Thoracic aorta (tissue), 2 donors: ENCODE results near the gene FAT1. TPM values are rescaled to one million over a fixed set of nuclear protein-coding genes. Genes with fewer than 3 reads are reported as not detected.

ENCODE experiments used
- ATAC-seq: fragments of 150-250 bp; one replicate; pipeline ENCODE4 v1.8.0; 2017; ENCODE audit warnings: low read depth; ENCODE audit not compliant: insufficient number of reproducible peaks, low FRiP score
- DNase-seq: peaks from one replicate; pipeline ENCODE4 v3.0.0-alpha.2; 2020; ENCODE audit warnings: low spot score
- H3K27ac ChIP-seq, 2 donors: fragments of 200-600 bp; sonication (generic); 1 replicate in 1 of 2; 2 replicates in 1 of 2; pipeline ENCODE4 v1.5.1; 2016; ENCODE audit warnings: mild to moderate bottlenecking in 2 of 2, moderate library complexity in 2 of 2
- H3K27me3 ChIP-seq: fragments of 200-600 bp; sonication (generic); replicated peaks from 2 replicates; pipeline ENCODE4 v1.6.0; 2016; ENCODE audit warnings: mild to moderate bottlenecking; ENCODE audit not compliant: insufficient read depth
- H3K36me3 ChIP-seq: fragments of 200-600 bp; sonication (generic); one replicate; pipeline ENCODE4 v1.5.1; 2016
- H3K4me1 ChIP-seq, 2 donors: fragments of 200-600 bp; sonication (generic); 1 replicate in 1 of 2; 2 replicates in 1 of 2; pipeline versions ENCODE4 v1.5.1 to v1.6.0; 2016; ENCODE audit warnings: low read depth in 2 of 2, mild to moderate bottlenecking in 1 of 2; ENCODE audit not compliant: control insufficient read depth in 1 of 2
- H3K4me3 ChIP-seq: fragments of 200-600 bp; sonication (generic); 2 replicates; pipeline ENCODE4 v1.5.1; 2016; ENCODE audit warnings: mild to moderate bottlenecking
- H3K9me3 ChIP-seq: fragments of 200-600 bp; sonication (generic); 2 replicates; pipeline ENCODE4 v1.5.1; 2016
- total RNA-seq, 2 donors: library from RNA; depleted of rRNA; stranded (reverse); fragments of >200 nt; gene quantifications; one replicate each; pipeline versions ENCODE4 v1.1.0 to v1.2.3, GENCODE V29; 2016
- TF ChIP-seq, protein P1 (sequence below): fragments of 200-600 bp; sonication (generic); IDR thresholded peaks from one replicate; pipeline ENCODE4 v1.5.1; 2019; ENCODE audit warnings: antibody characterized with exemption

Gene FAT1
- total RNA-seq, 2 donors from 2014 or later = 106 to 117 TPM

DNA sequence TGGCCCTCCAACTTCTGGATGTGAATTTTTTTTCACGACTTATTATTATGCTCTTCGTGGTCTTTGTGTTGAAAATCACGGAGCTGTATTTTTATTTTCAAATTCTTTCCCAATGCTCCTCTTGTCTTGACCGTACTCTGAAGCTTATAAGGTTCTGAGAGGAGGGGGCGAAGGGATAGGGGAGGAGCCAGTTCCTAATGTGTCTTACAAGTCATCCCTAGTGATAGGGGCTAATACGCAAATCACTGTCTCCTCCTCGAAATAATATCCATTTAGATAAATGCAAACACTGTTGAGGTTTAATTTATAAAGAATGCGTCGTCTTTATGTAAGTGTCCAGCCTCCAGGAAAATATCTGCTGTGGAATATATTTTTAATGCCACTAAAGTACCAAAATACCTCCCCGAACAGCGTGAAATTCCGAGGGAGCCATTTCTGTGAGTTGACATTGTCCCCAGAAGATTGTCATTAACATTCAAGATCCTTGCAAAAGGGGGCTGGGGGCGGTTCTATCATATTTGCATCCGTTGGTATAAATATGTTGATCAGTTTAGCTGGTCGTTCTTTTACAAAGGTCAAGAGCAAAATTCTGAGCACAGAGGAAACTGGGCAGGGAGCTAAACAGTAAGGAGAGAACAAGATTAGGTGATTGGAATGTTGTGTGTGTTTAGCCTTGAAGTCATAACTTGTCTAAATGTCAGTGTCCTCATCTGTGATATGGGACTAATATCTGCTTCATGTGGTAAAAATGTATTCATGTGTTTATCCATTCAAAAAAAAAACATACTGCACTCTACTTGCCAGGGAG lies 3.7 kb upstream of the FAT1 start:
- Histone ChIP-seq H3K27ac (peak overlapping the region; percentile 91 to 95), H3K9me3 (no peaks in the 10 kb centered on the region), H3K4me1 (peaks cover 3 to 14% of the 10 kb centered on the region in 2 donors), H3K36me3 (no peaks in the 10 kb centered on the region), H3K4me3 (peak overlapping the region; percentile 80), H3K27me3 (no peaks in the 10 kb centered on the region)
- ATAC-seq = no peak
- DNase-seq = no peak
- TF ChIP-seq, protein P1, sequence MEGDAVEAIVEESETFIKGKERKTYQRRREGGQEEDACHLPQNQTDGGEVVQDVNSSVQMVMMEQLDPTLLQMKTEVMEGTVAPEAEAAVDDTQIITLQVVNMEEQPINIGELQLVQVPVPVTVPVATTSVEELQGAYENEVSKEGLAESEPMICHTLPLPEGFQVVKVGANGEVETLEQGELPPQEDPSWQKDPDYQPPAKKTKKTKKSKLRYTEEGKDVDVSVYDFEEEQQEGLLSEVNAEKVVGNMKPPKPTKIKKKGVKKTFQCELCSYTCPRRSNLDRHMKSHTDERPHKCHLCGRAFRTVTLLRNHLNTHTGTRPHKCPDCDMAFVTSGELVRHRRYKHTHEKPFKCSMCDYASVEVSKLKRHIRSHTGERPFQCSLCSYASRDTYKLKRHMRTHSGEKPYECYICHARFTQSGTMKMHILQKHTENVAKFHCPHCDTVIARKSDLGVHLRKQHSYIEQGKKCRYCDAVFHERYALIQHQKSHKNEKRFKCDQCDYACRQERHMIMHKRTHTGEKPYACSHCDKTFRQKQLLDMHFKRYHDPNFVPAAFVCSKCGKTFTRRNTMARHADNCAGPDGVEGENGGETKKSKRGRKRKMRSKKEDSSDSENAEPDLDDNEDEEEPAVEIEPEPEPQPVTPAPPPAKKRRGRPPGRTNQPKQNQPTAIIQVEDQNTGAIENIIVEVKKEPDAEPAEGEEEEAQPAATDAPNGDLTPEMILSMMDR = no peak

DNA sequence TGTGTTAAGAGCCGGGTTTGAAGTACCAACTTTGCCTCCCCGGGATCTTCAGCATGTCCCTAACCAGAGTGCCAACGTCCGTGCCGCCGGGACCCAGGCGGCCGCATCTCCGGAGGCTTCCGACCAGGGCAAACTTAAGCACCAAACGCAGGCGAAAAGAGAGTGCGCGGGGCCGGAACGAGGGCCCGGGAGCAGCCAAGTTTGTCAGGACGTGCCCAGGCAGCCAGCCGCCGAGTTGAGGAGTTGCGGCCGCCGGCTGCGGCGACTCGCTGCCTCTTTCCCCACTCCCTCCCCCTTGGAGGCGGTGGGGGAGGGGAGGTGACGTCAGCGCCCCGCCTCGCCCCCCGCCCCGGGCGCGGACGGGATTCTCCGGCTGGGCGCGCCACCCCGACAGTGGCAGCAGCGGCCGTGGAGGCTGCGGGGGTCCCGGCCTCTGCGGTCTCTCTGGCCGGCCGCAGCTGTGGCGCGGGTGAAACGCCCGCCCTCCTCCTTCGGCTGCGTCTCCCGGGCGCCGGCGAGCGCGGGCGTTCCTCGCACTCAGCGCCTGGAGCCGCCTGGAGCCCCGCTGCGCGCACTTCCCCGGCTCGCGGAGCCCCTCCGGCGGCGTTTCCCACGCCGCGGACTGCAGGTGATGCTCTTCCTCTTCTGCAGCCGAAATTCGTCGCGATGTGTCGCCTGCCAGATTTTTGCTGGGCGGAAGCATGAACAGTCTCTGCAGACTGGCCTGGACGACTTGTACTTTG lies 2.9 kb upstream of the FAT1 start:
- ATAC-seq (peak; percentile 16), DNase-seq (no peak)
- TF ChIP-seq, protein P1 = no peak
- Histone ChIP-seq H3K9me3 (no peaks in the 10 kb centered on the region), H3K4me3 (peak overlapping the region; percentile 80), H3K27ac (peak overlapping the region; percentile 91 to 95), H3K27me3 (no peaks in the 10 kb centered on the region), H3K36me3 (no peaks in the 10 kb centered on the region), H3K4me1 (peaks cover 3 to 19% of the 10 kb centered on the region in 2 donors)

DNA sequence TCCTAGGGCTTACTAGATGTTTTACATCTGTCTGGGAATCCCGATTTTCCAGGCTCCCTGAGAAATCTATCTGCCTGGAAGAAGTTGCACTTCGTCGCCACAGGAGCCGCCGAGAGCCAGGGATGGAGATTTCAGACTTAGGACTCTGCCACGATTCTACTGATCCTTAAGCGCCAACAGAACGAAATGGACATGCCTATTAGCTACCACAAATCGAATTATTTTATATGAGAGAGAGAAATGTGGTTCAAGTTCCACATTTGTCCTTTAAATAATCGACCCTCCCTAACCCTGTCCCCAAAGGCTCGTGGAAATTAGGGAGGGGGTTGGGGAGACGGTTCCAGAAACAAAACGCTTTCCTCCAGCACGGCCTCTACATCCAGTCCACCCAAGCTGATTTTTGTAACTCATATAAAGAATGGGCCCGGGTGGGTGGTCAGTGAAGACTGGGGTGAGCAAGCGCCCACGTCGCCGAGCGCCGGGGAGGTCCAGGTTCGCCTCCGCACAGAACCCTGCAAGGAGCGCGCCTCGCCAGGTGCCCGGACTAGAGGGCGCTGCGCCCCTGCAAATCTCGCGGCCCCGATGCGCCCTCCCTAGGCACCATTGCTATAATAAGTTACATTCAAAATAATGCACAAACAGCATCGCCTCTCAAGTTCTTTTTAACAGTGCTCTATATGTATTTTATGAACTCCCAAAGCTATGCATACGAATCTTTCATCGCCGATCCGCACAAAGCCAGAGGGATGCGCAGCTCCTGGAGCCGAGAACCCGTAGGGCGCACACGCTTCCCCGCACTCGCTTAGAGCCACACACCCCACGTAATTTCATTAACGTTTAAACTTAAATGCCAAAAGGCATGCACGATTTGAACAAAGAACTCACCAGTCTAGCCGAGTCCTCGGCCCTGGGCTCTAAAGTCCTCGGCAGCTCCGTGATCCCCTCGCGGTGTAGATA lies 2.1 kb upstream of the FAT1 start:
- Histone ChIP-seq H3K27ac (peak overlapping the region; percentile 91 to 95), H3K4me1 (peaks cover 3 to 19% of the 10 kb centered on the region in 2 donors), H3K36me3 (no peaks in the 10 kb centered on the region), H3K9me3 (no peaks in the 10 kb centered on the region), H3K27me3 (no peaks in the 10 kb centered on the region), H3K4me3 (peak overlapping the region; percentile 80)
- ATAC-seq (no peak), DNase-seq (no peak)
- TF ChIP-seq, protein P1 = peak; percentile 32

DNA sequence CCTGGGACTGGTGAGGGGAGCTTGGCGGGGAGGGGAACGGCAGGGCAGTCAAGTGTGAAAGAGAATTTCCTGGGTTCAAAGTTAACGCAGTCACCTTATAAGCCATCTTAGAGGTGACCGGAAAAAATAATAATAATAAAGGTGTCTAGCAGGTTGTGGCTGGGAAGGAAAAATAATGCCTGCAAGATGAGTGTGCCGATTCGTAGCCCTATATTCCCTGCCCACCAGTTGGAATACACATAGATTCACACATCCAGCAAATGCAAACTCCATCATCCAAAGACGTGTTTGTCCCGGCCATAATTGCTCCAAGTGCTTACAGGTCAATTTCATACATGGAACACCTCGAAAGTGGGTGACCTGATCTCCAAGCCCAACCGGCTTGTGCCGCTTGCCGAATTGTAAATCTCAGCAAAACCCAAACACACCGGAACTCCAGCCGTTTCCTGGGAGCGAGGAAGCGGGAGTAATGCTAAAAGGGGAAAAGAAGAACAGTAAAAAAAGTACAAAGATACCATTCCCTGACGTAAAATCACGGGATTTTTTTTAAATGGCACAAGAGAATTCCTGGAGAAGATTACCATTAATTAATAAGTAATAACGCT lies 1.3 kb upstream of the FAT1 start:
- peak overlapping the region; percentile 91 to 95 for H3K27ac ChIP-seq
- peaks cover 3 to 19% of the 10 kb centered on the region in 2 donors for H3K4me1 ChIP-seq
- peaks cover 1% of the 10 kb centered on the region for H3K9me3 ChIP-seq
- ATAC-seq (no peak), DNase-seq (no peak)
- peak overlapping the region; percentile 80 for H3K4me3 ChIP-seq
- TF ChIP-seq, protein P1 = no peak
- no peaks in the 10 kb centered on the region for H3K36me3 ChIP-seq
- no peaks in the 10 kb centered on the region for H3K27me3 ChIP-seq
